ENCODE results near the gene BCL11B.

Gene BCL11B

GRCh38 chr14:99261912-99262787, 9.8 kb downstream of the BCL11B start:
- FAIRE-seq (no peak), DNase-seq (ENCODE audit: insufficient read length, low spot score) (no peak)
- TF ChIP-seq, protein P1, sequence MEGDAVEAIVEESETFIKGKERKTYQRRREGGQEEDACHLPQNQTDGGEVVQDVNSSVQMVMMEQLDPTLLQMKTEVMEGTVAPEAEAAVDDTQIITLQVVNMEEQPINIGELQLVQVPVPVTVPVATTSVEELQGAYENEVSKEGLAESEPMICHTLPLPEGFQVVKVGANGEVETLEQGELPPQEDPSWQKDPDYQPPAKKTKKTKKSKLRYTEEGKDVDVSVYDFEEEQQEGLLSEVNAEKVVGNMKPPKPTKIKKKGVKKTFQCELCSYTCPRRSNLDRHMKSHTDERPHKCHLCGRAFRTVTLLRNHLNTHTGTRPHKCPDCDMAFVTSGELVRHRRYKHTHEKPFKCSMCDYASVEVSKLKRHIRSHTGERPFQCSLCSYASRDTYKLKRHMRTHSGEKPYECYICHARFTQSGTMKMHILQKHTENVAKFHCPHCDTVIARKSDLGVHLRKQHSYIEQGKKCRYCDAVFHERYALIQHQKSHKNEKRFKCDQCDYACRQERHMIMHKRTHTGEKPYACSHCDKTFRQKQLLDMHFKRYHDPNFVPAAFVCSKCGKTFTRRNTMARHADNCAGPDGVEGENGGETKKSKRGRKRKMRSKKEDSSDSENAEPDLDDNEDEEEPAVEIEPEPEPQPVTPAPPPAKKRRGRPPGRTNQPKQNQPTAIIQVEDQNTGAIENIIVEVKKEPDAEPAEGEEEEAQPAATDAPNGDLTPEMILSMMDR (IDR thresholded peaks at IDR 0.05; ENCODE audit: insufficient read depth, missing control alignments) = no peak

- TF ChIP-seq, protein P1 (IDR thresholded peaks at IDR 0.05; ENCODE audit: insufficient read depth, missing control alignments) = no peak
- FAIRE-seq (no peak), DNase-seq (ENCODE audit: insufficient read length, low spot score) (no peak)
Observed at GRCh38 chr14:99260587-99261551, 11.1 kb downstream of the BCL11B start.

DNA sequence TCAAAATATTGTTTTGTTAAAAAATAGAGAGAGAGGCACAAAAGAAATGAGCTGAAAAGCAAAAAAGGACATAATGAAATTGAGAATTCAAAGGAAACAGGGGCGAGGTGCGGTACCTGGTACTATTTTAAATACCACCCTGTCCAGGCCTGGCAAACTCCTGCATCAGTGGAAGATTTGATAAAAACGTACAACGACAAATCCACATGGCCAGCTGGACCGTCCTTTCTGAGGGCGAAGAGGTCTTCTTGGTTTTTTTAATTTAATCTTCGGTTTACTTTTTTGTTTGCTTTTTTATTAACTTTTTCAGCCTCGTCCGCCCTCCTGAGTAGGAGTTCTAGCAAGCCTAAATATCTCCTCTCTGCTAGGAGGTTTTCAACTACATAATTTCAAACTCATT, 11.9 kb downstream of the BCL11B start:
- DNase-seq (ENCODE audit: insufficient read length, low spot score) = no peak
- no peak for FAIRE-seq
- TF ChIP-seq, protein P1 (IDR thresholded peaks at IDR 0.05; ENCODE audit: insufficient read depth, missing control alignments) = no peak

DNA sequence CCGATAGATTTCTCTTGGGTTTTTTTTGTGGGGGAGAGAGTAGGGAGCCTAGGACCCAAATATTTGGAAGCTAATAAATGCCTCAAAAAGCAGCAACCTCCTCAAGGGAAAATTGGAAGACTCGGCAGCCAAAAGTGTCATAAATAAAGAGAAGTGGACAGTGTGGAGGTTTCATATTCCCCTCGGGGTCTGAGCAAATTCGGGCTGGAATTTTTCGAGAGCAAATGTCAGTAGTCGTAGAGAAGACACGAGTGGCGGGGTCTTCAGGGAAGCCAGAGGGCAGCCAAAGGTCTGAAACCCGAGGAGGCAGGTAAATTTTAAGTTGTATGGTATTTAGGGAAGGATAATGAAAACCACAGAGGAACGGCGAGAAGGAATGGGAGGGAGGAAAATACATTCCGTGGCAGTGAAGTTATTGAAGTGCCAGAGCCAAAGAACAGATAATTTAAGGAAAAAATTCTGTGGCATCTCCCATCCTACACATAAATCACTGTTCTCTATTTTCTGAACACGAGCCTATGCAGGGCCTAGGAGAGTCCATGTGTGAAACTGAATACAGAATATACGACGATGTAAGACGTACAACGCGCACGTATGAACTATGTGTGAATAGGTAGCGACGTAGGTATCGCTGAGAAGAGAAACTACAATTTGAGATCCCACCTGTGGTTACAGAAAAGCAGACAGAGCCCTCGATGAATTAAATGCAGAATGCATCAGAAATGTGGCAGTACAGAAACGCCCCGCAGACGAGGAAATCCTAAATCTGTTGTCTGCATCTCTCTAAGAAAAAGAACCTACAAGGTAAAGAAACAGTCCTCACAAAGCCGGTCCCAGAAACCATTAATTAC, 12.9 kb downstream of the BCL11B start:
- TF ChIP-seq, protein P1 (IDR thresholded peaks at IDR 0.05; ENCODE audit: insufficient read depth, missing control alignments) = no peak
- DNase-seq (ENCODE audit: insufficient read length, low spot score) = no peak
- no peak for FAIRE-seq

- DNase-seq (ENCODE audit: insufficient read length, low spot score) (no peak), FAIRE-seq (no peak)
- TF ChIP-seq, protein P1 (IDR thresholded peaks at IDR 0.05; ENCODE audit: insufficient read depth, missing control alignments) = no peak
Observed at GRCh38 chr14:99258341-99258861, 13.6 kb downstream of the BCL11B start.

DNA sequence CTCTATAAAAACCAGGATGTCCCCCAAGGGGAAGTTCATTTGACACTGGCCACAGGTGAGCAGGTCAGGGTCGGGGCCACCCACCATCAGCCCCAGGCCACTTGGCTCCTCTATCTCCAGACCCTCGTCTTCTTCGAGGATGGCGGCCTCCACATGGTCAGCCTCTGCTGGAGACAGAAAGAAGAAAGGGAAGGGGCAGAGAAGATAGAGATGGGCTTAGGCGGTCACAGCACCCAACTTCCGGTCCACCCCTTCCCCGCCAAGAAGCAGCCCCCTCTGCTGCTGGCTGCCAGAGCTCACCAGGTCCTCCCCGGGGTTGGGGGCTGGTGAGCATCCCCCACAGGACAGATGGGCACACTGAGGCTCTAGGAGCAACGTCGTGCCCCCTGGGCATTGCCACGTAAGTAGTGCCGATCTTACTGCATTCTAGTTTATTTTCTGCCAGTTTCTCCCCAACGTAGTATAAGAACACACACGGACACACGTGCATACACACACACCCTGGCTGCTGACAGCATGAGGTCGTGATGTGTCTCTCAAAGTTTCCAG, 14.2 kb downstream of the BCL11B start:
- no peak for FAIRE-seq
- DNase-seq (ENCODE audit: insufficient read length, low spot score) = no peak
- TF ChIP-seq, protein P1 (IDR thresholded peaks at IDR 0.05; ENCODE audit: insufficient read depth, missing control alignments) = no peak

Data from D721Med (cell line).